DMS53 treated with DMSO at 0.1 percent for 48 hours (cell line): ENCODE results near the gene ARSD.
"Not testable (repeated sequence)": the region's sequence is repeated elsewhere in the genome, so short reads cannot be mapped to it uniquely, and the experiment has no call there.

ENCODE experiments used
- DNase-seq: peaks from one replicate; lab custom pipeline; 2025; ENCODE audit not compliant: unreplicated experiment; lab: John Stamatoyannopoulos, UW

Gene ARSD

DNA sequence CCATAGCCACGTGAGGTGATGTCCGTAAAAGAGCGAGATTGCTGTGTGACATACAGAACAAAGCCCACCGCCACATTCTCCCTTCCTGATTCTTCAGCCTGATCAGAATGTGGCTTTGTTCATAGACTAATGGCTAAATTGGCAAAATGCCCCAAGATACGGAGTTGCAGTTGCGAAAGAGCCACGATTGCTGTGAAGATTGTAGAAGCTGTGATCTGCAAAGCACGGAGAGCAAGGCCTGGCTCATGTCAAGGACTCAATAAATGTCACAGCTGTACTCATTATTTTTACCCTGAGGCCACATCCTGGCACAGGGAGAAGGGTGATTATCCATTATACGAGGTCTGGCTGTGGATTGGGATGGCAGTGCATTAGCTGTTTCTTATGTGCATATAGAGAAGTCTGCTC is 34.2 kb downstream of the ARSD start:
- DNase-seq, result no peak

DNA sequence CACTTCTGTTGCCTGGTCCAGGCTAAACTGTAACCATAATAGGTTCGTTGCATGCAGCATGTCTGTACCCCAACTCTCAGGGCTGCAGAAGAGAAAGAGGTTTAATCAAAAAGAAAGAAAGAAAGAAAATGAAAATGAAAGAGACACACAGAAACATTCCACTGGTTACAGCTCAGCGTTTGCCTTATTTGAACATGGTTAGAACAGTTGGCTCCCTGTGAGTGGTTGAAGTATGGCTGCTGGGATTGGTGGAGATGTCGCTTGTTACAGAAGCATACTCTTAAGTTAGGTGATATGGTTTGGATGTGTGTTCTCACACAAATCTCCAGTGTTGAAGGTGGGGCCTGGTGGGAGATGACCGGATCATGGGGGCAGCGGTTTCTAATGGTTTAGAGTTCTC is 36.3 kb downstream of the ARSD start:
- no peak for DNase-seq

DNA sequence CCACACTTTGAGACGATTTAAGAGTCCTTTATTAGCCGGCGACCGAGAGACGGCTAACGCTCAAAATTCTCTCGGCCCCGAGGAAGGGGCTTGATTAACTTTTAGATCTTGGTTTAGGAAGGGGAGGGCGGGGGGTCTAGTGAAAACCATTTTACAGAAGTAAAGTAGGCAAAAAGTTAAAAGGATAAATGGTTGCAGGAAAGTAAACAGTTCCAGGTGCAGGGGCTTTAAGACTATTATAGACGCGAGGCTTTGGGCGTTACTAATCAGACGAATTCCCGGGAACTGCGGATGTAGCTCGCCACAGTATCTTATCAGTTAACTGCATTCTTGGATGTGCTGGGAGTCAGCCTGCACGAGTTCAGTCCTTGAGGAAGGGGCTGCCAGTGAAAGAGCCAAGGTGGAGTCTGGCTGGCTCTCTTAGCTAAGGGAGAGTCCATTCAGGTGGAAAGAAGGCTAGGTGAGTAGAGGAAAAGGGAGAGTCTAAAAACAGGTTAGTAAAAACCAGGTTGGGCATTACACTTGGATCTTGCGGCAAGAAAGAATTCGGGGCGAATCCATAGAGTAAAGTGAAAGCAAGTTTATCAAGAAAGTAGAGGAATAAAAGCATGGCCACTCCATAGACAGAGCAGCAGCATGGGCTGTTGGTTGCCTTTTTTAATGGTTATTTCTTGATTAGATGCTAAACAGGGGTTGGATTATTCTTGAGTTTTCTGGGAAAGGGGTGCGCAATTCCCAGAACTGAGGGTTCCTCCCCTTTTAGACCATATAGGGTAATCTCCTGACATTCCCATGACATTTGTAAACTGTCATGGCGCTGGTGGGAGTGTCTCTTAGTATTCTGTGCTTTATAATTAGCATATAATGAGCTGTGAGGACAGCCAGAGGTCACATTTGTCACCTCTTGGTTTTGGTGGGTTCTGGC is 38.3 kb downstream of the ARSD start:
- not testable (repeated sequence) for DNase-seq

DNA sequence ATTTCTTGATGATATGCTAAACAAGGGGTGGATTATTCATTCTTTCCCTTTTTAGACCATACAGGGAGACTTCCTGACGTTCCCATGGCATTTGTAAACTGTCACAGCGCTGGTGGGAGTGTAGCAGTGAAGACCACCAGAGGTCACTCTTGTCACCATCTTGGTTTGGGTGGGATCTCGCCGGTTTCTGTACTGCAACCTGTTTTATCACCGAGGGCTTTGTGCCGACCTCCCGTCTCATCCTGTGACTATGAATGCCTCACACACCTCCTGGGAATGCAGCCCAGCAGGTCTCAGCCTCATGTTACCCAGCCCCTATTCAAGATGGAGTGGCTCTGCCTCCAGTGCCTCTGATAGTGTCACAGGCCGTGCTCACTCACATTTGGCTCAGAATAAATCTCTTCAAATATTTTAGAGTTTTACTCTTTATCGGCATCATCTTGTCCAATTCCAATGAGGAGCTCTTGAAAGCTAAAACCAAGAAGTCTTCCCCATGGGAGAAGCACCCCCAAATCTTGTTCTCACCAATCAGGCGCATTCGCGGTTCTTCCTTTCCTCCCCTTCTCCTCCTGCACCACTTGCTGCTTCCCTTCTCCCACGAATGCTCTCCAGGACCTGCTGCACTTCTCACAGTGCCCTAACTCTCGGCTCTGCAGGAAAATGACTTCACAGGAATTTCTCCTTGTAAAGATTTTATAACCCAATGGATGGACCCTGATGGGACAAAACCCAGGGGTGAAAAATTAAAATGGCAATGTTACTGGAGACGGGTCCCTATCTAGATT is 39.2 kb downstream of the ARSD start:
- DNase-seq, result not testable (repeated sequence)

DNA sequence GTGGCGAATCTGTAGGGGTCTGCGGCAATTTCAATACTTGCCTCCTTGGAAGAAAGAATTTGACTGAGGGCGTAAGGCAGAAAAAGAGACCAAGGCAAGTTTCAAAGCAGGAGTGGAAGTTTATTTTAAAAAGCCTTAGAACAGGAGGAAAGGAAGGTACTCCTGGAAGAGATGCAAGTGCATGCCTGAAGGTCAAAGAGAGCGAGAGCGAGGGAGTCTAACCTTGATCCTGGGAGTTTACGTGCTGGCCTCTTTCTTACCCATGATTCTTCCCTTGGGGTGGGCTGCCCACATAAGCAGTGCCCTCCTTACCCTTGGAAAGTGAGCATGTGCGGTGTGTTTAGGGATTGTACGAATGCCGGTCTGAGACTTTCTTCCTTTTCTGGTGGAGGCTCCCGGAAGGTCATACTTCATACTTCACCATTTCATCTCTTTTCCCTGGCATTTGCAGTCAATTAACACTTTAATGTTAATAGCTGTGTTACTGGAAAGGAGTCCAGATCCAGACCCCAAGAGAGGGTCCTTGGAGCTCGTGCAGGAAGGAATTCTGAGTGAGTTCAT is 40.0 kb downstream of the ARSD start:
- no peak for DNase-seq

DNA sequence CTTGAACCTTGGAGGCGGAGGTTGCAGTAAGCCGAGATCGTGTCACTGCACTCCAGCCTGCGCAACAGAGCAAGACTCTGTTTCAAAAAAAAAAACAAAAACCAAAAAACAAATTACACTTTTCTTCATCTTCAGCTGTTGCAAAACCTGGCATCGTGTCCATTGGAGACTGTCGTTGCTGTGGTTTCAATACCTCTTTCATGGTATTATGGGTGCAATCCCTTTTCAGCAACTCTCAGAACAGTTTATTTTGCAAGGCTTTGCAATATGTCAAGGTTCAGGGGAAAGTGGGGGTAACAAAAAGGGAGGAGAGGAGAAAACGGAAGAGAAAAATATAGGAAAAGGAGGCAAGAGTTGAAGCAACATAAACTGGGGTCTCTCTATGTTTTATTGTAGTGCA is 40.8 kb downstream of the ARSD start:
- no peak for DNase-seq

DNA sequence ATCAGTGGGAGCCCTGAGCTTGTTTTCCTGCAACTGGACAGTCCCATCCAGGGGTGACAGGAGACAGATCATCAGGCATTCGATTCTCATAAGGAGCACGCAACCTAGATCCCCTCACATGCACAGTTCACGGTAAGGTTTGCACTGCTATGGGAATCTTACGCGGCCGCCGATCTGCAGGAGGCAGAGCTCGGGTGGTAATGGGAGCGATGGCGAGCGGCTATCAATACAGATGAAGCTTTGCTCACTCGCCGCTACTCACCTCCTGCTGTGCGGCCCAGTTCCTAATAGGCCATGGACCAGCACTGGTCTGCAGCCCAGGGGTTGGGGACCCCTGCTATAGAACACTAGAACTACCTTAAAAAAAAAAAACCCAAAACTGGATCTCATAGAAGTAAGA is 45.4 kb downstream of the ARSD start:
- DNase-seq, result no peak

DNA sequence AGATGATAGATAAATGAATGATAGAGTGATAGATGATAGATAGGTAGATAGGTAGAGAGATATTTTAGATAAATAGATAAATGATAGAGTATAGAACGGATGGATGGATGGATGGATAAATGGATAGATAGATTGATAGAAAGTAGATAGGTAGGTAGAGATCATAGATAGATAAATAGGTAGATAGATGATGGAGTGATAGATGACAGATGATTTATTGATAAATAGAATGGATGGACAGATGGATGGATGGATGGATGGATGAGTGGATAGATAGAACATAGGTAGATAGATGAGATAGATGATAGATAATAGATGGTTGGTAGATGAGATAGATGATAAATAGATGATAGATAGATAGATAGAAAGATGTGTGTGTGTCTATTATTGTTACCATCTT is 49.5 kb downstream of the ARSD start:
- no peak for DNase-seq

DNA sequence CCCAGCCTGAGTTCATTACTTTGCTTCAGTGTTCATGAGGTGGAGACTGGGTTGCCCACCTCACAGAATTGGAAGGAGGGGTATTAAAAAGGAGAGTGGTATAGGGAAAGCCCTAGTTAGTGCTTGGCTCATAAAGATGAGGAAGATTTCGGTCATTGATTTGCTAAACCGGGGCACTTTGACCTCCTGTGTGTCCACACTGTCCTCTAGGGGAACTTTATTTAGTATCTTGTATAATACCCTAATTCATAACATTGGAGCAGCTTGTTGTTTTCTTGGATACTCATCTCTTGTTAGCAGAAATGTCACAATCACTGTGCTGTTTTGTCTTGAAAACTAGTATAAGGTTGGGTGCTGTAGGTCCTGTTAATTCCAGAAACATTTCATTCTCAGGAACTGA is 50.6 kb downstream of the ARSD start:
- no peak for DNase-seq

DNA sequence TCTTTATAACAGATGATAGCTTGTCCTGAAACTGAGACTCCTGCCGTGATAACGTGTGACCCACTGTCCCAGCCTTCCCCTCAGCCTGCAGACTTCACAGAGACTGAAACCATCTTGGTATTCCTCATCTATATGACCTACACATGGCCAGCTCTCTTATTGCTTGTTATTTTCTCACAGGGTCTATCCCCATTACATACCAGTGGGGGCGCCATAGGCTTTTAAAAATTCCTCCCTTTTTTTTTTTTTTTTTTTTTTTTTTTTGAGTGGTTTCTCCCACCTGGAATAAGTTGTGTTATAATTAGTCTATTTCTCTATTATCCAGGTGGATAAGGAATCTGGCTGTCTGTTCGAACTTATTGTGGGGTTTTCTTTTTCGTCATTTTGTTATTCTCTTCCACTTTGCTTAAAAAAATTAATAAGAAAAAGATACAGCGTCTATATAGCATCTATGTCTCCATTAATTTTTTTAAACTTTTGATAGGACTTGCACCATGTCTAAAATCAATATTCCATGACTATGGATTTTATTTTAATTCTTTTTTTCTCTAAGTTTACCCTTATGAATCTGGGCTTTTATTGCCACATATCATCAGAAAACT is 53.2 kb downstream of the ARSD start:
- peak; percentile 2 for DNase-seq

DNA sequence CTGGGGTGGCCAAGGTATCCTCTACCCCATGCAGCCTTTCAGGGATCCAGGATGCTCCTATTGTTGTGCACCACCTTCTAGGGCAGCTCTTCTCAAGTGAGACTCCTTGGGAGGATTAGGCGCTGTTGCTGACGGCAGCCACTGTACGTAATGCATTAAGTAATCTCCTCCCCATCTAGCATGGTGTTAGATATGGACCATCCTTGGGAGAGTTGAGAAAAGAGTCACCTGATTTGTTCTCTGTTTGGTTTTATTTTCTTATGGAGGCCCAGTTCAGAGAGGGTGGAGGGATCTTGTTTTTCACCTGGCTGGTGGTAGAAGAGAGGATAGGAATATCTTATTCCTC is 54.0 kb downstream of the ARSD start:
- no peak for DNase-seq

DNA sequence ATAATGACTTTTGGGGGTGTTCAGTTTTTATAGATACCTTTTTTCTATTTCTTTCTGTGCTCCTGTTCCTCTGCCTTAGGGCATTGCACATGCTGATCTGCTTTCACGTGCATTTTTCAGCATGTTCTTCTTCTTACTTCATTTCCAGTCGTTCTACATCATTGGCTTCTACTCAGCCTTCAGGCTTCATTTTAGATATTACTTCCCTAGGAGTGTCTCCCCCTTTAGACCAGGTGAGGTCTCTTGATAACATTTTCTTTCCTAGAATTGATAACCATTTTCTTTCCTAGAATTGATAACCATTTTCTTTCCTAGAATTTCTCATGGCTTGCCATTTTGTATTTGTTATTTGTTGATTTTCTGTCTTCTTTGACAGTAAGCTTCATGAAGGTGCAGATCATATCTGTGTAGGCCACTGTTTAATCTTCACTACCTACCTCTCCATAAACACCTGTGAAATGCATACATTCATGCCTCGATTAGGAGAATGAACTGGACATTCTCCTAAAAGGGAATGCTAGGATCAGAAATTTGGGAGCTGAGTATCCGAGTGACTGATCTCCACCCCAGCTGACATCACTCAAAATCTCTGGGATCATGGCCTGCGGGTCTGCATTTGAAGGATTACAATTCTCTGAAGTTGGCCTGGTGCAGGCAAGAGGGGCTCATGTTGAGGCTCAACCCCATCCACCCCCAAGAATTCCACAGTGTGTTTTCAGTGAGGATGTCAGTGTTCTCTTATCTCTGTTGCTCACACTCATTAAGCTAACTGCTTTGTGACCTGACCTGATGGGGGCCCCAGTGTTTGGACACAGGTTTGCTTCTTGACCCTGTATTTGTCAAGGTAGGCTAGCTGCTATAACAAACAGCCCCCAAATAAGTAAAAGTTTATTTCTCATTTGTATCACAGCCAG is 54.7 kb downstream of the ARSD start:
- no peak for DNase-seq

DNA sequence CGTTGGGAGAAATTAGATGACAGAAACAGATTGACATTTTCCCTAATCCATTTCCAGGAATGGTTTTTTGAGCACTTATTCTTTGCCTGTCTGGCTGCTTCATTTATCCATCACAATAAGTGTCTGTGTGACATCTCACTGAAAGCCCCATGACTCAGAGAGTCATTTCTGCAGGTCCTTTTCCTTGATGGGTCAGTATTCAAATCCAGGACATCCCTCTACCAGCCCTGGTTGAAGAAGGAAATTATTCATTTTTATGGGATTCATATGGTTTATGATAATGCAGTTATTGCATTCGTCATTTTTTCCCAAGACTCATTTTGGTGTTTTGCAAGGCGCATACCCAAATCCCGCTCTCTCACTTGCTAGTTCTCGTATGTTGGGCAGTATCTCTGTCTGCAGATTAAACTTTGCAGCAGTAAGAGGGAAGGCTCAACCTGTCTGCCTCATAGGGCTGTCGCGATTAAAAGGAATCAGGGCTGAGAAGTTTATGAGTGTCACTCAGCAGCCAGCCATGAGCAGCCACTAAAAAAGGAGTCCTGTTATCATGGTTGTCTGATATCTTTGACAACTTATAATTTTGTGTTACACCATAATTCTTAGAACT is 56.4 kb downstream of the ARSD start:
- no peak for DNase-seq

DNA sequence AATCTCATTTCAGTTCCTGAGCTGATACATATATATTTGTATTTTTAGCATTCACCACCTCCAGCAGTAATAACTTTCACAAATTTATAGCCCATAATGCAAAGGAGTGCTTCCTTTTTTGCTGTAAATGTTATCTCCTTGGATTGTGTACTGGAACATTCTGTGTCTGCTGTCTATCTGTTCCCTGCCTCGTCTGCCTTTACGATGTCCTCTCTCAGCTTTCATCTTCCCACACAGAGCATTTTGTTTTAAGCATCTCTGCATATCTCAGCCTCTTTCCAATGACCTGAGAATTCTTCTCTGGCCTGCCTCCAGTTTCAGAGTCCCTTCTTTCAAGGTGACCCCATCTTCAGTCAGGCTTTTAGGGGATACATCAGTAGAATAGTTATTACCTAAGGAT is 57.3 kb downstream of the ARSD start:
- no peak for DNase-seq

DNA sequence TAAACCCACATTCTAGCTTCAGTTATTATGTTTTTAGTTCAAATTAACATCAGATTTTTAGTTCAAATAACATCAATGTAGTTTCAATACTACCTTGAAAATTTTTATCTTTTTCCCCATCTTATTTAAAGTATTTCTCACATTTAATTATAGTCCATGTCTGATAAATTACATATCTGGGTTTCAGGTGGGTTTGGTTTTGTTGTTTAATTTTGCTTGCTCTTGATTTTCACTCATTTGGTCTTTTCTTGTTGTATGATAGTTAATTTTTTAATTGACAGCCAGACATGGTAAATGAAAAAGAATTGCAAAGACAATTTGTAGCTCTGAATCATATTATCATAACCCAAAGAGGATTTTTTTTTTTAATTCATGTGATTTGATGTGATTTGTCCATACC is 58.5 kb downstream of the ARSD start:
- no peak for DNase-seq

DNA sequence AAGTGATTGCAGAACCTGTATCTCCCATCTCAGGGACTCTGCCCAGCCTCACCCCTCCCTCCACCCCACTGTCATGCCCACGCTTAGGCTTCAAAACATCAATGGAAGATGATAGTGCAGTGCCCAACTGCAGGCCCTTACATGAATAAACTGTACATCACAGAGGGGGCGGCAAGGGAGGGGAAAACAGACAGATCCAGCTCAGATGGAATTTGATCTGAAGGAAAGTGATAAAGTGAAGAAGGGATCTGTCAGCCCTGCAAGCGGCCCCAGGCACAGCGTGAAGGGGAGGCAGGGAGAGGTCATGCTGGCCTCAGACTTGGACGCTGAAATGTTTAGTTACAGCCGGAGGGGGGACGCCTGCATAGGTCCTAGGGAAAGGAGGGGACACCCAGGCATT is 61.9 kb downstream of the ARSD start:
- DNase-seq, result no peak

DNA sequence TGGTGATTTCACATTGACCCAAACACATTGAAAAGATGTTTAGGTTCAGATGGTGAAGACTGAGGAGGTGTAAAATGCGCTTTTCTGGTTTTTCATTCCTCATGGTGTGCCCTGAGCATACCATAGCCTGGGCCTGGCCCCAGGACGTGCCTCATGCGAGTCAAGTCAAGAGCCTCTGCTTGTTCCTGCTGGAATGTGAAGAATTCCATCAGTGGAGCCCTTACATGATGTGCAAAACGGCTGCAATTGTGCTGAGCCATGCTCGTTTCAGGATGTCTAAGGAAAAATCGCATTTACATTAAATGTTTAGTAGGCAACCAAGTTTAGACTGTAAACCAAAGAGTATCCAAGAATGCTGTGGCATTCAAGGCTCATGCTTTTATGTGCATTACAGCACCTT is 65.5 kb downstream of the ARSD start:
- no peak for DNase-seq

DNA sequence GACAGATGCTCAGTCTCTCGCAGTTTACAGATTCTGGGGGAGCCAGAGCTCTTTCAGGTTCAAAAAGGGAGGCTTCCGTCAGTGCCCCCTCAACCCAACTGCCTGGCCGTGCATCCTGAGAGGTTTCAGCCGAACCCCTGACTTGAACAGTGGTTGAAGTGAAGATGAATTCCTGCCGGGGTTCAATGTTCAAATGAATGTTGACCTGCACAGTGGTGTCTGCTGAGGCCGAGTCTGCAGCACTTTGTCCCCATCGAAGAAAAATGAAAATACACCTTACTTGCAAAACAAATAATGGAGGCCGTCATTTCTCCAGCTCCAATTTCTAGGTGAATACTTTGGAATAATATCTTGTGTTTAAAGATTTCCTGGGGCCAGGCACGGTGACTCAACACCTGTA is 66.7 kb downstream of the ARSD start:
- DNase-seq, result no peak

DNA sequence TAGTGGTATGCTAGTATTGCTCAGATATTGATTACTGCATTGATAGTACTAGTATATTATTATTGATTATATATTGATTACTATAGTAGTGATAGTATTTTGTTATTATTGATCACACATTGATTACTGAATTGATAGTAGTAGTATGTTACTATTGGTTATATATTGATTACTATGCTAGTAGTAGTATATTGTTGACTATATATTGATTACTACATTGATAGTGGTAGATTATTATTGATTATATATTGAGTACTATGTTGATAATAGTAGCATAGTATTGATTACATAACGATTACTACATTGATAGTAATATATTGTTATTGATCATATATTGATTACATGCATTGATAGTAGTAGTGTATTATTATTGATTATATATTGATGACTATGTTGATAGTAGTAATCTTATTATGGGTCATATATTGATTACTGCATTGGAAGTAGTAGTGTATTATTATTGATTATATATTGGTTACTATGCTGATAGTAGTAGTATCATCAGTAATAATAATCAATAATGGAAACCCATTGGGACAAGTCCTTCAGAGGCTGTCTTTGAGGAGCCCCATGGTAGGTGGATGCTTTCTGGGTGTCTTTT is 69.8 kb downstream of the ARSD start:
- DNase-seq, result no peak

DNA sequence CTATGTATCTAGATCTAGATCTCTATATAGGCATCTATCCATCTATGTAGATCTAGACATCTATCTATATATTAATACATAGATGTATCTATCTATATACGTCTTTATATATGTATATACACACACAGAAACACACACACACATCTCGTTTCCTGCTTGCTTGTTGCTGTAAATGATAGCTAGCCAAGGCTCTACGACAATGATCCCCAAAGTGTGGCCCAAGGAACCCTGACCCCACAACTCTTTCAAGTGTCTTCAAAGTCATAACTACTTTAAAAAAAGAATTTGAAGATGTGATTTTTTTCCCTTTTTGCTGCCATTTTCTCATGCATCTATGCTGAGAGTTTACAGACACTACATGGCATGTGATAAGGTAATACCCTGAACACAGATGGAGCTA is 71.6 kb downstream of the ARSD start:
- DNase-seq, result no peak
